GM18507 (cell line): Measurements from ENCODE around the gene TRIP10.
A peak's percentile ranks its signal among the peaks of the same experiment; 100 is the strongest.
"Not testable (repeated sequence)": the region's sequence is repeated elsewhere in the genome, so short reads cannot be mapped to it uniquely, and the experiment has no call there.

Experiments used
- DNase-seq: peaks from one replicate; pipeline ENCODE4 v3.0.0; 2011; ENCODE audit warnings: low read depth; ENCODE audit not compliant: insufficient read length; ENCODE audit errors: extremely low spot score
- FAIRE-seq: peaks from 2 replicates; lab custom pipeline; 2011; peaks lifted over from hg19 to GRCh38; lab: Jason Lieb, UNC

The TRIP10 gene

GRCh38 chr19:6761053-6761676, 21.7 kb downstream of the TRIP10 start:
- DNase-seq (no peak), FAIRE-seq (no peak)

GRCh38 chr19:6762253-6762797, 22.8 kb downstream of the TRIP10 start:
- not testable (repeated sequence) for FAIRE-seq, DNase-seq

DNA sequence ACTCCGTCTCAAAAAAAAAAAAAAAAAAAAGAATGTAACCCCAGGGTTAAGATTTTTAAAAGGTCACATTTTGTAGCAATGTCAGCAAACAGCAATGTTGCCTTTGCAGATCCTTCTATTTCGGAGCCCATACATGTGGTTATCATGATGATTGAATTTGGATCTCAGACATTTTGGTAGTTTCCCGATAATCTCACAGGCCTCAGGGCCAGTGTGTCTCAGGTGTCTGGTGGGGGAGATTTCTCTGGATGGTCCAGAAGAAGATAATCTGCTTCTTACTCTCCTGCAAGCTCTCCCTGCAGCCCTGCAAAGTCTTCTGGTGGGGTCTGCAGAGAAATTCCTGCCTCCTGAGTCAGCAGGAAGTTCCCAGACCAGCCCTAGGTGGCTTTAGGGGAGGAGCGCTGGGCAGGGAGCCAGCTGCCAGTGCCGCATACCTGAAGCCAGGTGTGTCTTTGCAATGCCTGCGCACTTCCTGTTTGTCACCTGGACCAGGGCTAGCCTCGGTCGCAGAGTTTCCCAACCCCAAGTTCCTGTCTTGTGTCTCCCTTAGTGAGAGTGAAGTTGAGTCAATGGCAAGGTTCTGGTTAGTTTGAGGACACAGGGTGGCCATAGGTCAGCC, 26.4 kb downstream of the TRIP10 start:
- FAIRE-seq (no peak), DNase-seq (no peak)

GRCh38 chr19:6766357-6767080, 27.0 kb downstream of the TRIP10 start:
- DNase-seq, result no peak

DNA sequence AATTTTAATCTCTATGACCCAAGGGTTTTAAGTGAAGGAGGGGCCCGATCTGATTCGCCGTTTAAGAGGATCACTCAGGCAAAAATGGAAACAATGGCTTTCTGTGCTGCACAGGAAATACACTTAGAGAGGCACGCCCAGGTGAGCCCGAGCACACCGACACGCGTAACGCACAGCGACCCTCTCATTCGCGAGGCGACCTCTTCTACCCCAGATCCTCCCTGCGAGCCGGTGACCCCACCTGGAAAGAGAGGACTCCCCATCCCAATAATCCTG, 27.5 kb downstream of the TRIP10 start:
- no peak for FAIRE-seq
- no peak for DNase-seq

More at GRCh38 chr19:6766357-6767080, 27.0 kb downstream of the TRIP10 start:
- no peak for FAIRE-seq

DNA sequence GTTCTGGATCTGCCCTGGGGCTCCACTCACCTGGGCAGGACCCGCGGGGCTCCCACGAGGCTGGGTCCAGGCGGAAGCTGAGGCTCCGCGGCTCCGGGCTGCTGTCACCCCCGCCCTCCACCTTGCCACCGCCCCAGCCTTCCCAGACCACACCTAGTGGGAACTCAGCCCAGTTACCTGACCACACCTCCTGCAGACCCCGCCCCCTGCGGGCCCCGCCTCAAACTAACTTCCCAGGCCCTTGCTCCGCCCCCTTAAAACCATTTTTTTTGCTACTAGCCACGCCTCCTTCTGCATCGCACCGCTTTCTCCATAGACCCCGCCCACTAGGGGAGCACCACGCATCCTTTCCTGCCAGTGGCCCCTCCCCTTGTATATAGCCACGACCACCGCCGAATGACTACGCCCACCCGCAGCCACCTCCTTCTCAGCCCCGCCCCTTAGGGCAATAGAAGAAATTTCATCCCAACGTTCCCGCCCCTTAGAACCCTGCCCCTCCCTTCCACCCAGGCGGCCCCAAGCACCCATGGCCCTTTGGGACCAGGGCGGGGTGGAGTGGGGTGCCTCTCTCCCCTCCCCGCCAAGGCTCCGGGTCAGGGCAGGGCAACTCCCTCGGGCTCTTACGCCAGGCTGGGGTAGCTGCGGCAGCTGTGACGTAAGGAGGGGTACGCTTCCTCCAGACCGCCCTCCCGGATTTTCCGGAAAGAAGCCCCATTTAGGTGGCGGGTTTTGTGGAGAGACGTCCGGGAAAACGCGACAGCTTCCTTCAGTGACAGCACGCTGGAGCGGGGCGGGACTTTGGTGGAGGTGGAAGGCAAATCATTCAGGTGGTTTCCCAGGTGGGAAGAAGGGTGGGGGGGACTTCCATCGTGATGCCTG, 28.1 kb downstream of the TRIP10 start, which contains the start of gene SH2D3A:
SH2D3A (minus strand) TSS at position 79 of the 879 bp plus-strand sequence. CDS start 3,687 bp downstream, outside the sequence.
- FAIRE-seq, result peak; percentile 97

GRCh38 chr19:6768236-6768785, 28.8 kb downstream of the TRIP10 start:
- DNase-seq, result no peak
- FAIRE-seq, result no peak

More for the DNA sequence above, 28.1 kb downstream of the TRIP10 start, which contains the start of gene SH2D3A:
- DNase-seq, result peak; percentile 83

DNA sequence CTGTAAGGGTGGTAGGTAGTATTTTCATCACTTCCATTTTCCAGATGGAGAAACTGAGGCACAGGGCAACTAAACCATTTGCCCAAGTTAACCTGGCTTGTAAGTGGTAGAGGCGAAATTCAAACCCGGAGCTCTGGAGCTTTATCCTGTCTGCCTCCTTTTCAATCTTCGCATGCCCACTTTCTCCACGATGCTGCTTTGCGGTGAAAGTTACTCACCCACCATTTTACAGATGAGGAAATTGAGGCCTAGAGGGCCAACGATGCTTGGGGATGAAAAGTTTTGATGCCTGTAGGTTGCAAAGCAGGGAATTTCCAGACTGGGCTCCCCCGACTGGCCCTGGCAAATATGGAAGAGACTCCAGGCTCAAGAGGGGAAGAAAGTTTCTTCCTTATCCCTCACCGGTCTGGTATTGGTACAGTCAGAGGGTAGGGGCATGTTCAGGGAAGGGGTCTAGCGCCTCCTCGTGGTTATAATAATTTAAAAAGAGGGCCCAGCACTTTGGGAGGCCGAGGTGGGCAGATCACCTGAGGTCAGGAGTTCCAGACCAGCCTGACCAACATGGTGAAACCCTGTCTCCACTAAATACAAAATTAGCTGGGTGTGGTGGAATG, 29.6 kb downstream of the TRIP10 start:
- DNase-seq (no peak), FAIRE-seq (no peak)

DNA sequence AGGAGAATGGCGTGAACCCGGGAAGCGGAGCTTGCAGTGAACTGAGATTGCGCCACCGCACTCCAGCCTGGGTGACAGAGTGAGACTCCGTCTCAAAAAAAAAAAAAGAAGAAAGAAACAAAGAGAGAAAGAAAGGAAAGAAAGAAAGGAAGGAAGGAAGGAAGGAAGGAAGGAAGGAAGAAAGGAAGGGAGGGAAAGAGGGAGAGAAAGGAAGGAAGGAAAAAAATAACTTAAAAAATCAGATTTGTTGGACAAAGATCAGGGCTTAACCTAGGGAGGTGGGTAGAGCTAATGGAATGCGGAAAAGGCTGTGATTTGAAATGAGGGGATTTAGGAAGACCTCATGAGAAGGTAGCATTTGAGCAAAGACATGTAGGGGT, 32.2 kb downstream of the TRIP10 start:
- DNase-seq, FAIRE-seq: not testable (repeated sequence)

GRCh38 chr19:6772028-6772865, 32.8 kb downstream of the TRIP10 start, which contains the start of gene VAV1:
VAV1 (plus strand) TSS chr19:6772708; CDS start chr19:6772808, 100 bp downstream.
- peak; percentile 81 for FAIRE-seq
- DNase-seq, result peak; percentile 83

- no peak for FAIRE-seq
These were observed 33.4 kb downstream of the TRIP10 start for GRCh38 chr19:6772866-6773322.

DNA sequence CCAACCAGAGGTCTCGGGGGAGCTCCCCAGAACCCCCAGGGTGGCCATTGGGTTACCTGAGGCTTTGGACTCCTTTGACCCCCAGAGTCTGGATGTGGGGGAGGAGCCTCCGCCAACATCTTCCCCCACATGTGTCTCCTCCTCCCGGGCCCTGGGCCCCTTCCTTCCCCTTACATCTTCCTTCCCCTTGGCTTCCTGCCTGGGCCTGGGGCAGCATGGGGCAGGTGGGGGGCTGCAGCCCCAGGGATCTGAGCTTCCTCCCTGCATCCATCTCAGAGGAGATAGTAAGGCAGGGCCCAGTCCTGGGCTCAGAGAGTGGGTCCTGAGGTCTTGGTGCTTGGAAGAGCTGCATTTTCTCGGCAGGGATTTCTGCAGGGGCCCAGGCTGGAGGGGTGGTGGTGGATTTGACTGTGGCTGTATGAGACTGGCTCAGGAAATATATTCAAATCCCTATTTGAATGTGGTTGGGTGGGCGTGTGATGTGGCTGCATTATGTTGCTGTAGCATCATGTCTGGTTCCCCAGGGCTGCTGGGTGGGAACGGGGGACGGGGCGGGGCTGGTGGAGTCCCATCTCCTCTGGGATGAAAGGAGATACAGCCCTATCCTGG, 33.9 kb downstream of the TRIP10 start:
- FAIRE-seq (peak; percentile 76), DNase-seq (no peak)

More at GRCh38 chr19:6772866-6773322, 33.4 kb downstream of the TRIP10 start:
- no peak for DNase-seq

GRCh38 chr19:6774821-6775707, 35.6 kb downstream of the TRIP10 start:
- no peak for FAIRE-seq
- DNase-seq, result no peak

GRCh38 chr19:6776045-6776444, 36.6 kb downstream of the TRIP10 start:
- FAIRE-seq, DNase-seq: not testable (repeated sequence)

DNA sequence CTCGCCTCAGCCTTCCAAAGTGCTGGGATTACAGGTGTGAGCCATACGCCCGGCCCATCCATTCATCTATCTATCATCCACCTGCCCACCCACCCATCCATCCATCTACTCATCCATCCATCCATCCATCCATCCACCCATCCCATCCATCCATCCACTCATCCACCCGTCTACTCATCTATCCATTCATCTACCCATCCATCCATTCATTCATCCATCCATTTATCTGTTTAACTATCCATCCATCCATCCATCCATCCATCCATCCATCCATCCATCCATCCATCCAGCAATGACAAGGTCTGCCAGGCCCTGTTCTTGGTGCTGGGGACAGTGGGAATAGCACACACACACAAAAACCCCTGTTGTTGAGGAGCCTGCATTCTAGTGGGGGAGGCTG, 37.5 kb downstream of the TRIP10 start:
- FAIRE-seq (no peak), DNase-seq (no peak)

DNA sequence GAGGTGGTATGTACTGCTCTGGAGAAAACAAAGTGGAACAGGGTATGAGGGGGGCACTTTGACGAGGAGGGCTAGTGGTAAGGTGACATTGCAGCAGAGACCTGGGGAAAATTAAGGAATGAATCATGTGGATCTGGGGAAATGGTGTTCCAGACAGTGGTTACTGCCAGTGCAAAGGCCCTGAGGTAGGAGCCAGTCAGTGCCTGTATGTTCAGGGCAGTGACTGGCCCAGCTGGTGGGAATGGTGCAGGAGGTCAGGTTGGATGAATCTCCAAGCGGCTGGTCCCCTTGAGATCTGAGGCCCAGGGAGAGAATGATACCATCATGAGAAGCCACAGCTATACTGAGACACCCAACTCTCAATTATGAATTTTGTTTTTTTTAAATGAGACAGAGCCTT, 38.0 kb downstream of the TRIP10 start:
- DNase-seq, result no peak
- no peak for FAIRE-seq
